Measurements from ENCODE around the gene RAET1L.

DNA sequence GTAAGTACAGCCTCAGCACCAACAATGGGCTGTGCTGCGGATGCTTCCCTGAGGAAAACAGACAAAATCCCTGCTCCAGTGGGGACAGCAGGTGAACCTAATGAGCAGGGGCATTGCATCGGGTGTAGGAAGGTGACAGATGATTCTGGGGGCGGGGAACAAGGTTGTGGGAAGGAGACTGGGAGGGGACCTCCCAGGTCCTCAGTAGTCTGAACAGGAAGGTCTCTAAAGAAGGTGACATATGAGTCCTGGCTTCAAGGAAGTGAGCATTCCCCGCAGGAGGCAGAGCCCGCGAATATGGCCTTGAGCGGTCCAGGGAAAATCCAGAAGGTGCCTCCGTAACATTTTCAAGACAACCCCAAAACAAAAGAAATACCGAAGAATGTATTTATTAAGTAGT is 42.2 kb downstream of the RAET1L start:
- no peak for TF ChIP-seq CTCF (optimal IDR thresholded peaks at IDR 0.05 in 1 of 3, IDR thresholded peaks at IDR 0.05 in 1 of 3, conservative IDR thresholded peaks at IDR 0.05 in 1 of 3; ENCODE audit: extremely low read depth in 1 of 3, insufficient read depth in 2 of 3, low read length in 3 of 3)
- no peak for TF ChIP-seq EZH2 (IDR thresholded peaks at IDR 0.05; ENCODE audit: low read length)
